H1 (cell line): ENCODE data around the gene DENND2A. TPM values are rescaled to one million over a fixed set of nuclear protein-coding genes. Genes with fewer than 3 reads are reported as not detected.

Source experiments
- CTCF ChIA-PET: fragments of 300-600 bp; sonication (Branson Sonifier 250); formaldehyde crosslinking; loops from one replicate; lab custom pipeline; 2021; ENCODE audit not compliant: partially characterized antibody; lab: Charles Lee
- POLR2A ChIA-PET: fragments of 300-600 bp; sonication (Branson Sonifier 250); formaldehyde crosslinking; loops from one replicate; lab custom pipeline; 2021; ENCODE audit warnings: inconsistent platforms; ENCODE audit not compliant: partially characterized antibody; lab: Charles Lee
- DNase-seq, 2 experiments: peaks; one replicate each; pipeline versions ENCODE4 v3.0.0 to v3.0.0-alpha.2; 2010 to 2022; ENCODE audit warnings: low spot score in 2 of 2, low read depth in 1 of 2, mixed read lengths in 1 of 2
- FAIRE-seq: peaks from 2 replicates; lab custom pipeline; 2011; peaks lifted over from hg19 to GRCh38; lab: Jason Lieb, UNC
- H2AFZ ChIP-seq: 2 replicates; pipeline ENCODE4 v1.8.1; 2012; ENCODE audit warnings: low read length, inconsistent platforms
- H2AK5ac ChIP-seq: 2 replicates; pipeline ENCODE4 v1.6.1; 2013; ENCODE audit warnings: low read depth, low read length
- H2BK120ac ChIP-seq: replicated peaks from 2 replicates; pipeline ENCODE3; 2013; ENCODE audit warnings: low read depth, low read length, inconsistent platforms
- H2BK12ac ChIP-seq: 2 replicates; pipeline ENCODE4 v1.6.1; 2013; ENCODE audit warnings: low read depth, low read length
- H2BK15ac ChIP-seq: 2 replicates; pipeline ENCODE4 v1.6.1; 2013; ENCODE audit warnings: low read length
- H2BK20ac ChIP-seq: 2 replicates; pipeline ENCODE4 v1.6.1; 2013; ENCODE audit warnings: low read length
- H2BK5ac ChIP-seq: 2 replicates; pipeline ENCODE4 v1.6.1; 2013; ENCODE audit warnings: low read depth, low read length
- H3K14ac ChIP-seq: 2 replicates; pipeline ENCODE4 v1.6.1; 2013; ENCODE audit warnings: inconsistent platforms; ENCODE audit not compliant: insufficient read length
- H3K18ac ChIP-seq: 2 replicates; pipeline ENCODE4 v1.6.1; 2013; ENCODE audit warnings: low read length; ENCODE audit errors: extremely low read depth
- H3K23ac ChIP-seq: 2 replicates; pipeline ENCODE4 v1.6.1; 2013; ENCODE audit warnings: inconsistent platforms; ENCODE audit not compliant: insufficient read length
- H3K23me2 ChIP-seq: 2 replicates; pipeline ENCODE4 v1.6.1; 2013; ENCODE audit warnings: low read depth, low read length
- H3K27ac ChIP-seq: 2 replicates; pipeline ENCODE4 v1.6.1; 2011; ENCODE audit warnings: low read depth, low read length, inconsistent platforms
- H3K27me3 ChIP-seq, 4 experiments: replicated peaks in 1 of 4; 1 replicate in 1 of 4; 2 replicates in 3 of 4; pipeline versions ENCODE4 v1.6.1 to v1.8.1; 2011 to 2013; ENCODE audit warnings: low read length in 3 of 4, mild to moderate bottlenecking in 3 of 4, inconsistent platforms in 2 of 4, mixed read lengths in 2 of 4, moderate library complexity in 1 of 4; ENCODE audit not compliant: control insufficient read depth in 3 of 4, insufficient read depth in 3 of 4; ENCODE audit errors: extremely low read depth in 1 of 4
- H3K36me3 ChIP-seq, 4 experiments: 2 replicates each; pipeline versions ENCODE4 v1.6.1 to v1.8.1; 2011 to 2013; ENCODE audit warnings: mild to moderate bottlenecking in 4 of 4, low read length in 3 of 4, moderate library complexity in 2 of 4, control low read depth in 1 of 4, inconsistent platforms in 1 of 4; ENCODE audit not compliant: insufficient read depth in 4 of 4, control insufficient read depth in 2 of 4
- H3K4ac ChIP-seq: replicated peaks from 2 replicates; pipeline ENCODE3; 2013; ENCODE audit warnings: low read length, low read depth, mixed read lengths, inconsistent platforms; ENCODE audit not compliant: insufficient read length
- H3K4me1 ChIP-seq, 4 experiments: replicated peaks in 1 of 4; 1 replicate in 1 of 4; 2 replicates in 3 of 4; pipeline versions ENCODE4 v1.6.1 to v1.8.1; 2011 to 2013; ENCODE audit warnings: low read length in 3 of 4, inconsistent platforms in 2 of 4, mixed read lengths in 1 of 4; ENCODE audit not compliant: insufficient read depth in 4 of 4, control insufficient read depth in 3 of 4
- H3K4me2 ChIP-seq, 2 experiments: 2 replicates each; pipeline versions ENCODE4 v1.6.1 to v1.8.1; 2011 to 2013; ENCODE audit warnings: low read depth in 2 of 2, low read length in 2 of 2, control low read depth in 1 of 2, inconsistent platforms in 1 of 2, mild to moderate bottlenecking in 1 of 2; ENCODE audit not compliant: insufficient read depth in 1 of 2
- H3K4me3 ChIP-seq, 4 experiments: fragments of 200-600, 300-600 bp in 1 of 4; sonication (generic), shearing (Covaris generic), sonication (Bioruptor Twin) in 1 of 4; 2 replicates each; pipeline versions ENCODE4 v1.5.1 to v1.8.1; 2011 to 2016; ENCODE audit warnings: low read length in 4 of 4, low read depth in 3 of 4, control low read depth in 2 of 4, inconsistent platforms in 2 of 4, mild to moderate bottlenecking in 2 of 4, mixed read lengths in 1 of 4, moderate library complexity in 1 of 4; ENCODE audit not compliant: insufficient read depth in 2 of 4; ENCODE audit errors: extremely low read depth in 1 of 4
- H3K56ac ChIP-seq: replicated peaks from 2 replicates; pipeline ENCODE3; 2013; ENCODE audit warnings: low read depth, mild to moderate bottlenecking, mixed read lengths, low read length, inconsistent platforms; ENCODE audit not compliant: insufficient read length
- H3K79me1 ChIP-seq: 2 replicates; pipeline ENCODE4 v1.6.1; 2013; ENCODE audit warnings: low read depth, low read length, control low read depth
- H3K79me2 ChIP-seq, 2 experiments: 2 replicates each; pipeline versions ENCODE4 v1.6.1 to v1.8.1; 2012 to 2013; ENCODE audit warnings: low read length in 2 of 2, mild to moderate bottlenecking in 2 of 2, inconsistent platforms in 1 of 2; ENCODE audit not compliant: insufficient read depth in 2 of 2, control insufficient read depth in 1 of 2
- H3K9ac ChIP-seq, 4 experiments: replicated peaks in 1 of 4; 1 replicate in 1 of 4; 2 replicates in 3 of 4; pipeline versions ENCODE4 v1.6.1 to v1.8.1; 2011 to 2013; ENCODE audit warnings: low read depth in 3 of 4, low read length in 3 of 4, control low read depth in 2 of 4, mild to moderate bottlenecking in 2 of 4, moderate library complexity in 2 of 4, inconsistent platforms in 1 of 4; ENCODE audit errors: extremely low read depth in 1 of 4
- H3K9me3 ChIP-seq, 2 experiments: 2 replicates each; pipeline versions ENCODE4 v1.6.1 to v1.8.1; 2012 to 2013; ENCODE audit warnings: mild to moderate bottlenecking in 2 of 2, moderate library complexity in 2 of 2, control low read depth in 1 of 2, inconsistent platforms in 1 of 2, low read depth in 1 of 2, low read length in 1 of 2, mixed read lengths in 1 of 2; ENCODE audit not compliant: insufficient read depth in 2 of 2
- H4K20me1 ChIP-seq, 2 experiments: replicated peaks in 1 of 2; 2 replicates each; pipeline versions ENCODE3 to v1.8.1; 2011 to 2013; ENCODE audit warnings: inconsistent platforms in 2 of 2, low read length in 2 of 2, mild to moderate bottlenecking in 1 of 2; ENCODE audit not compliant: insufficient read depth in 2 of 2, control insufficient read depth in 1 of 2
- H4K5ac ChIP-seq: 2 replicates; pipeline ENCODE4 v1.6.1; 2013; ENCODE audit warnings: low read length, low read depth, mixed read lengths, inconsistent platforms; ENCODE audit not compliant: insufficient read length
- H4K8ac ChIP-seq: 2 replicates; pipeline ENCODE4 v1.8.0; 2013; ENCODE audit warnings: mild to moderate bottlenecking, moderate library complexity, low read length, inconsistent platforms; ENCODE audit not compliant: insufficient read depth; ENCODE audit errors: extremely low read depth
- H4K91ac ChIP-seq: replicated peaks from 2 replicates; pipeline ENCODE3; 2013; ENCODE audit warnings: low read length, mixed read lengths, inconsistent platforms; ENCODE audit not compliant: insufficient read length
- BACH1 ChIP-seq: IDR thresholded peaks from 2 replicates; pipeline ENCODE4 v1.6.1; 2012; ENCODE audit warnings: low read length, improper control_type of control experiment
- CREB1 ChIP-seq: IDR thresholded peaks from 2 replicates; pipeline ENCODE4 v1.6.1; 2012; ENCODE audit warnings: inconsistent platforms
- EGR1 ChIP-seq: IDR thresholded peaks from 2 replicates; pipeline ENCODE4 v1.6.1; 2011; ENCODE audit warnings: low read depth, low read length, borderline replicate concordance
- EZH2 ChIP-seq: fragments of 200-600 bp; sonication (generic); IDR thresholded peaks from 2 replicates; pipeline ENCODE4 v1.7.1; 2012; ENCODE audit warnings: low read depth, mild to moderate bottlenecking, moderate library complexity, low read length, inconsistent platforms; ENCODE audit not compliant: severe bottlenecking
- GABPA ChIP-seq: IDR thresholded peaks from 2 replicates; pipeline ENCODE4 v1.6.1; 2011; ENCODE audit warnings: mild to moderate bottlenecking, low read length, moderate library complexity, borderline replicate concordance; ENCODE audit not compliant: insufficient read depth
- HDAC2 ChIP-seq, 2 experiments: fragments of 300-600 bp in 1 of 2; sonication (generic) in 1 of 2; IDR thresholded peaks; 2 replicates each; pipeline ENCODE4 v1.6.1; 2011 to 2012; ENCODE audit warnings: low read depth in 2 of 2, low read length in 2 of 2, mild to moderate bottlenecking in 2 of 2, moderate library complexity in 2 of 2, borderline replicate concordance in 1 of 2, inconsistent platforms in 1 of 2
- KDM5A ChIP-seq: fragments of 200-600 bp; IDR thresholded peaks from 2 replicates; pipeline ENCODE4 v1.7.1; 2012; ENCODE audit warnings: mild to moderate bottlenecking, low read length, inconsistent platforms, mixed read lengths
- NANOG ChIP-seq: IDR thresholded peaks from 2 replicates; pipeline ENCODE4 v1.6.1; 2011; ENCODE audit warnings: low read length, low read depth, mild to moderate bottlenecking, inconsistent platforms; ENCODE audit not compliant: insufficient read depth, poor library complexity, severe bottlenecking
- SAP30 ChIP-seq: fragments of 300-600 bp; sonication (generic); IDR thresholded peaks from 2 replicates; pipeline ENCODE4 v1.7.1; 2012; ENCODE audit warnings: low read length, moderate library complexity, mild to moderate bottlenecking, inconsistent platforms; ENCODE audit not compliant: insufficient read depth, insufficient replicate concordance
- SIRT6 ChIP-seq: IDR thresholded peaks from one replicate; pipeline ENCODE4 v1.7.1; 2012; ENCODE audit warnings: low read length, inconsistent platforms
- SIX5 ChIP-seq: IDR thresholded peaks from 2 replicates; pipeline ENCODE4 v1.6.1; 2011; ENCODE audit warnings: mild to moderate bottlenecking, low read depth, low read length
- SP2 ChIP-seq: IDR thresholded peaks from 2 replicates; pipeline ENCODE4 v1.6.1; 2012; ENCODE audit warnings: mild to moderate bottlenecking, low read length, inconsistent platforms
- TAF1 ChIP-seq: IDR thresholded peaks from 2 replicates; pipeline ENCODE4 v1.6.1; 2011; ENCODE audit warnings: mild to moderate bottlenecking, low read depth, low read length
- TBP ChIP-seq: IDR thresholded peaks from 2 replicates; pipeline ENCODE4 v1.6.1; 2011; ENCODE audit warnings: low read depth, low read length, improper control_type of control experiment
- WGBS, 2 experiments: shearing (Covaris generic) in 1 of 2; methylation state at CpG; one replicate each; pipeline versions ENCODE4 v1.1.6 to v1.1.7; 2013 to 2015; ENCODE audit warnings: low lambda C conversion rate in 2 of 2, mixed read lengths in 2 of 2, inconsistent platforms in 1 of 2, low coverage in 1 of 2, missing lambda C conversion rate in 1 of 2; ENCODE audit not compliant: insufficient replicate concordance in 2 of 2, insufficient coverage in 1 of 2, insufficient read length in 1 of 2; ENCODE audit errors: extremely low coverage in 1 of 2, missing lambda C conversion rate in 1 of 2; 5-methylcytosine and 5-hydroxymethylcytosine counted together
- polyA plus RNA-seq, 7 experiments: library from polyadenylated mRNA; depleted of rRNA in 3 of 7; stranded (reverse) in 5 of 7; unstranded in 2 of 7; fragments of >200 nt in 5 of 7; fragments of 200-250 nt in 2 of 7; gene quantifications; 1 replicate in 5 of 7; 2 replicates in 1 of 7; 4 replicates in 1 of 7; pipeline versions ENCODE4 v1.2.1 to v1.2.3, GENCODE V29; 2011 to 2013; ENCODE audit warnings: missing spikeins in 2 of 7, mixed read lengths in 2 of 7
- total RNA-seq: library from RNA; stranded (reverse); fragmentation: NEBNext Ultra II Directional; extraction: Animal tissue kit (Norgen Biotek cat#: 25700); gene quantifications from 2 replicates; pipeline ENCODE4 v1.2.1, GENCODE V29; 2021

The DENND2A gene
- total and polyA plus RNA-seq, 2 of the 8 experiments (the other 6 are each of a cell fraction or from before 2014, with no cell fraction given): 5.0 to 13.0 TPM

GRCh38 chr7:140673774-140674155 is 33.2 kb upstream of the DENND2A start:
- Histone ChIP-seq H2BK5ac (no peak overlapping the region), H2AFZ (no peak overlapping the region), H2AK5ac (no peak overlapping the region), H3K4ac (no peak overlapping the region), H3K56ac (no peak overlapping the region), H3K4me1 (peaks cover 0 to 6% (median 2%) of the 10 kb centered on the region in 4 experiments; a peak in 5 of 7 replicates), H3K18ac (peak overlapping the region; percentile 60; the same call in 1 of the 2 replicates), H3K4me3 (peak overlapping the region; percentile 35 to 76 (median 67)), H4K91ac (no peak overlapping the region), H3K79me1 (no peaks in the 10 kb centered on the region), H3K23ac (no peak overlapping the region), H4K20me1 (no peaks in the 10 kb centered on the region), H3K4me2 (peak overlapping the region; percentile 70 to 98), H2BK120ac (no peak overlapping the region), H3K36me3 (no peaks in the 10 kb centered on the region), H3K27me3 (peaks cover 0 to 8% (median 2%) of the 10 kb centered on the region in 4 experiments; a peak in 3 of 7 replicates), H3K9me3 (no peaks in the 10 kb centered on the region), H4K5ac (no peak overlapping the region), H2BK12ac (0 out of 2 replicates have a peak overlapping the region, but pooled peaks have one; percentile 14), H3K9ac (no peak overlapping the region), H3K23me2 (peaks cover 5% of the 10 kb centered on the region; the same call in 1 of the 2 replicates), H3K79me2 (no peaks in the 10 kb centered on the region), H2BK15ac (no peak overlapping the region), H4K8ac (no peak overlapping the region; the same call in 1 of the 2 replicates), H3K14ac (no peak overlapping the region), H3K27ac (no peak overlapping the region), H2BK20ac (no peak overlapping the region)
- ChIA-PET POLR2A (interaction anchor here (0.8 to 1.4 kb wide), 5 partner anchors 16 to 341 kb away, joined by 3 read pairs; partner anchors contain the start of gene NDUFB2), CTCF (interaction anchor here (0.5 to 4.5 kb wide), 11 partner anchors 11 to 341 kb away, joined by 3 to 38 read pairs (median 5); partner anchors contain the start of gene MRPS33)
- WGBS, 2 experiments: 57% methylated on average over 18 of the region's 18 CpGs; no CpG with 5 or more reads in 1 of the 2 experiments
- DNase-seq (peak in 1 of 2 experiments; percentile 68), FAIRE-seq (no peak)
- TF ChIP-seq EGR1 (no peak), BACH1 (no peak), SAP30 (peak; percentile 5), GABPA (no peak), SP2 (no peak), TAF1 (0 out of 2 replicates have a peak, but pooled peaks have one; percentile 1), KDM5A (no peak), SIX5 (no peak), SIRT6 (no peak), EZH2 (no peak), TBP (no peak), CREB1 (no peak), NANOG (no peak), HDAC2 (IDR thresholded peaks at IDR 0.05; ENCODE audit: borderline replicate concordance in 1 of 2, low read depth in 2 of 2, low read length in 2 of 2) (0 out of 4 replicates have a peak, but pooled peaks of 1 of the 2 experiments have one; percentile 14)
